GM12878 (cell line): ENCODE measurements around the gene IRF4.

Source experiments
- CTCF ChIP-seq, 3 experiments: IDR thresholded peaks in 2 of 3; conservative IDR thresholded peaks in 1 of 3; 2 replicates each; pipeline ENCODE4 v1.5.1; 2011; ENCODE audit warnings: low read depth in 3 of 3, low read length in 3 of 3, mild to moderate bottlenecking in 3 of 3, control low read depth in 2 of 3, moderate library complexity in 2 of 3, inconsistent platforms in 1 of 3, mixed read lengths in 1 of 3; ENCODE audit not compliant: control insufficient read depth in 2 of 3, insufficient read depth in 1 of 3; ENCODE audit errors: extremely low read depth in 1 of 3
- MAX ChIP-seq: IDR thresholded peaks from 2 replicates; pipeline ENCODE4 v1.6.1; 2012; ENCODE audit warnings: low read depth, low read length, improper control_type of control experiment
- POLR2AphosphoS5 ChIP-seq: IDR thresholded peaks from 2 replicates; pipeline ENCODE4 v1.6.1; 2011; ENCODE audit warnings: mild to moderate bottlenecking, low read length, inconsistent platforms
- PRDM15 ChIP-seq: fragments of 450-650 bp; formaldehyde crosslinking; IDR thresholded peaks from 2 replicates; pipeline ENCODE4 v1.4.0; 2020; ENCODE audit warnings: mild to moderate bottlenecking, moderate library complexity
- TAF1 ChIP-seq: IDR thresholded peaks from 2 replicates; pipeline ENCODE4 v1.6.1; 2011; ENCODE audit warnings: mild to moderate bottlenecking, low read depth, low read length, borderline replicate concordance

GRCh38 chr6:431986-432385 lies 40.4 kb downstream of the IRF4 start:
- TF ChIP-seq TAF1 (no peak), POLR2AphosphoS5 (no peak), CTCF (IDR thresholded peaks at IDR 0.05 in 2 of 3, conservative IDR thresholded peaks at IDR 0.05 in 1 of 3; ENCODE audit: control insufficient read depth in 2 of 3, extremely low read depth in 1 of 3, insufficient read depth in 1 of 3, low read depth in 3 of 3, low read length in 3 of 3) (no peak), PRDM15 (CRISPR knock-in tag) (no peak), MAX (no peak)
